ENCODE data around the gene TCEANC.

Gene TCEANC

DNA sequence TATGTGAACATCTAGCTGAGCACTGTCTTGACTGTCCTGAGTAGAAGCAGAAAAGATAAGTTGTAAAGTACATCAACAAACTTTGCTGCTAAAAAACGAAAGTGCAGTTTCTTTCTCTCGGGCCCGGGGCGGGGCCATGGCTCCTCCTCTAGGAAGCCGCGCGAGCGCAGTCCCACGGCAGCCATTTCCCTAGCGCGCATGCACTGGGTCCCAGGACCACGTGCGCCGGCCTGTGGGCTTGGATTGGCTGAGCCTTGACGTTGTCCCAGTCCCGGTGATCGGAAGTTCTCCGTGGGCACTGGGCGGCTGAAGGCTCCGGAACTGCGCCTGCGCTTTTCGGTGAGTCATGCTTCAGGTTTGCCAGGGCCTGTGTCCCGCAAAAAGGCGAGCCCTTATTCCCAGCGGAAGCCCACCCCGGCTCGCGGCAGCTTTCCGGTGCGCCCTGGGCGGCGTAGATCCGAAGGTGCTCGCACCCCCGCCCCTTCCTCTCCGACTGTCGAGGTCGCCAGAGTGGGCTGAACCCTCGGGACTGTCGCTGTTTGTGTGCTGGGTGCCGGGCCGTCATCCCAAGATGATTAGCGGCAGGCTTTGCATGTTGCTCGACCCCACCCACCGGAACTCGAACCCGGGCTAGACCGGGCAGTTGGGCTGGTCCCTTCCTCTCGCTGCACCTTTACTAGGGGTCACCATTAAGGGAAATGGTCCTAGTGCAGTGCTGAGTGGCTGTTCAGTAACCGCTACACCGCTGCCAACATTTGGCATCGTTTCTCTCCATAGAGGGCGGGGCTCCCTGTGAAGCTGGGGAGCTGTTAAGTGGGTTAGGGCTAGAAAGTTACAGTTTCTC is at the start of gene TCEANC (continued):
- TF ChIP-seq ZNF561 (tag by site-specific recombination; IDR thresholded peaks at IDR 0.05; ENCODE audit: borderline replicate concordance) (no peak), ZNF169 (tag by site-specific recombination; IDR thresholded peaks at IDR 0.05) (no peak), ZNF626 (tag by site-specific recombination; IDR thresholded peaks at IDR 0.05) (no peak), KLF8 (tag by site-specific recombination; IDR thresholded peaks at IDR 0.05) (peak; percentile 90), ZNF175 (tag by site-specific recombination; IDR thresholded peaks at IDR 0.05) (no peak), ZNF660 (tag by site-specific recombination; IDR thresholded peaks at IDR 0.05) (peak; percentile 68), ZBTB17 (tag by site-specific recombination; IDR thresholded peaks at IDR 0.05) (peak; percentile 75), ZNF292 (tag by site-specific recombination; IDR thresholded peaks at IDR 0.05; ENCODE audit: borderline replicate concordance, low read depth) (no peak), ZSCAN30 (tag by site-specific recombination; IDR thresholded peaks at IDR 0.05) (peak; percentile 20; the same call in 1 of the 2 replicates), ZNF221 (tag by site-specific recombination; IDR thresholded peaks at IDR 0.05; ENCODE audit: borderline replicate concordance) (no peak), SALL2 (tag by site-specific recombination; IDR thresholded peaks at IDR 0.05; ENCODE audit: borderline replicate concordance) (no peak), GFI1B (tag by site-specific recombination; IDR thresholded peaks at IDR 0.05) (no peak), ZNF707 (tag by site-specific recombination; IDR thresholded peaks at IDR 0.05) (no peak), ZXDB (tag by site-specific recombination; IDR thresholded peaks at IDR 0.05) (peak; percentile 82), KLF7 (tag by site-specific recombination; IDR thresholded peaks at IDR 0.05; ENCODE audit: borderline replicate concordance) (peak; percentile 35; the same call in 1 of the 2 replicates), ZNF16 (tag by site-specific recombination; IDR thresholded peaks at IDR 0.05; ENCODE audit: low read depth) (no peak), GLI4 (tag by site-specific recombination; IDR thresholded peaks at IDR 0.05) (no peak), ZNF792 (tag by site-specific recombination; IDR thresholded peaks at IDR 0.05) (no peak), WT1 (tag by site-specific recombination; IDR thresholded peaks at IDR 0.05) (no peak), IKZF3 (tag by site-specific recombination; IDR thresholded peaks at IDR 0.05) (peak; percentile 93), ZNF335 (tag by site-specific recombination; conservative IDR thresholded peaks at IDR 0.05) (peak; percentile 60), ZNF394 (tag by site-specific recombination; IDR thresholded peaks at IDR 0.05; ENCODE audit: borderline replicate concordance) (no peak; the same call in 1 of the 2 replicates), ZNF510 (tag by site-specific recombination; IDR thresholded peaks at IDR 0.05; ENCODE audit: insufficient replicate concordance) (no peak), ZNF639 (tag by site-specific recombination; IDR thresholded peaks at IDR 0.05) (peak; percentile 33; the same call in 1 of the 2 replicates), ZNF311 (tag by site-specific recombination; IDR thresholded peaks at IDR 0.05; ENCODE audit: borderline replicate concordance) (no peak), ZNF473 (tag by site-specific recombination; IDR thresholded peaks at IDR 0.05) (no peak), ZNF423 (tag by site-specific recombination; IDR thresholded peaks at IDR 0.05) (peak; percentile 99), EGR2 (tag by site-specific recombination; IDR thresholded peaks at IDR 0.05; ENCODE audit: low read depth) (peak; percentile 55; the same call in 1 of the 2 replicates), ZSCAN23 (tag by site-specific recombination; IDR thresholded peaks at IDR 0.05) (peak; percentile 80; the same call in 1 of the 2 replicates), GLI2 (tag by site-specific recombination; IDR thresholded peaks at IDR 0.05; ENCODE audit: borderline replicate concordance, low read depth) (no peak), KLF9 (tag by site-specific recombination; IDR thresholded peaks at IDR 0.05; ENCODE audit: low read depth) (peak; percentile 80), SP3 (tag by site-specific recombination; IDR thresholded peaks at IDR 0.05) (peak; percentile 81), BCL11A (tag by site-specific recombination; IDR thresholded peaks at IDR 0.05; ENCODE audit: low read depth) (no peak)
- TF ChIP-seq, protein P1, sequence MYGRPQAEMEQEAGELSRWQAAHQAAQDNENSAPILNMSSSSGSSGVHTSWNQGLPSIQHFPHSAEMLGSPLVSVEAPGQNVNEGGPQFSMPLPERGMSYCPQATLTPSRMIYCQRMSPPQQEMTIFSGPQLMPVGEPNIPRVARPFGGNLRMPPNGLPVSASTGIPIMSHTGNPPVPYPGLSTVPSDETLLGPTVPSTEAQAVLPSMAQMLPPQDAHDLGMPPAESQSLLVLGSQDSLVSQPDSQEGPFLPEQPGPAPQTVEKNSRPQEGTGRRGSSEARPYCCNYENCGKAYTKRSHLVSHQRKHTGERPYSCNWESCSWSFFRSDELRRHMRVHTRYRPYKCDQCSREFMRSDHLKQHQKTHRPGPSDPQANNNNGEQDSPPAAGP (tag by site-specific recombination; IDR thresholded peaks at IDR 0.05) = peak; percentile 69; the same call in 1 of the 2 replicates
- TF ChIP-seq, protein P2, sequence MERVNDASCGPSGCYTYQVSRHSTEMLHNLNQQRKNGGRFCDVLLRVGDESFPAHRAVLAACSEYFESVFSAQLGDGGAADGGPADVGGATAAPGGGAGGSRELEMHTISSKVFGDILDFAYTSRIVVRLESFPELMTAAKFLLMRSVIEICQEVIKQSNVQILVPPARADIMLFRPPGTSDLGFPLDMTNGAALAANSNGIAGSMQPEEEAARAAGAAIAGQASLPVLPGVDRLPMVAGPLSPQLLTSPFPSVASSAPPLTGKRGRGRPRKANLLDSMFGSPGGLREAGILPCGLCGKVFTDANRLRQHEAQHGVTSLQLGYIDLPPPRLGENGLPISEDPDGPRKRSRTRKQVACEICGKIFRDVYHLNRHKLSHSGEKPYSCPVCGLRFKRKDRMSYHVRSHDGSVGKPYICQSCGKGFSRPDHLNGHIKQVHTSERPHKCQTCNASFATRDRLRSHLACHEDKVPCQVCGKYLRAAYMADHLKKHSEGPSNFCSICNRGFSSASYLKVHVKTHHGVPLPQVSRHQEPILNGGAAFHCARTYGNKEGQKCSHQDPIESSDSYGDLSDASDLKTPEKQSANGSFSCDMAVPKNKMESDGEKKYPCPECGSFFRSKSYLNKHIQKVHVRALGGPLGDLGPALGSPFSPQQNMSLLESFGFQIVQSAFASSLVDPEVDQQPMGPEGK (tag by site-specific recombination; IDR thresholded peaks at IDR 0.05) = peak; percentile 96
- TF ChIP-seq, protein P3, sequence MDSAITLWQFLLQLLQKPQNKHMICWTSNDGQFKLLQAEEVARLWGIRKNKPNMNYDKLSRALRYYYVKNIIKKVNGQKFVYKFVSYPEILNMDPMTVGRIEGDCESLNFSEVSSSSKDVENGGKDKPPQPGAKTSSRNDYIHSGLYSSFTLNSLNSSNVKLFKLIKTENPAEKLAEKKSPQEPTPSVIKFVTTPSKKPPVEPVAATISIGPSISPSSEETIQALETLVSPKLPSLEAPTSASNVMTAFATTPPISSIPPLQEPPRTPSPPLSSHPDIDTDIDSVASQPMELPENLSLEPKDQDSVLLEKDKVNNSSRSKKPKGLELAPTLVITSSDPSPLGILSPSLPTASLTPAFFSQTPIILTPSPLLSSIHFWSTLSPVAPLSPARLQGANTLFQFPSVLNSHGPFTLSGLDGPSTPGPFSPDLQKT (IDR thresholded peaks at IDR 0.05; ENCODE audit: borderline replicate concordance, low read depth, low read length) = peak; percentile 57; the same call in 1 of the 2 replicates
